Loucy (cell line): ENCODE data around the gene MACROD2.

Source experiments
- EZH2phosphoT487 ChIP-seq: fragments of 200-600 bp; IDR thresholded peaks from 2 replicates; pipeline ENCODE4 v1.6.1; 2018; ENCODE audit warnings: antibody characterized with exemption, mild to moderate bottlenecking, moderate library complexity, borderline replicate concordance
- TF ChIP-seq, protein P1 (sequence below): fragments of 200-600 bp; sonication (generic); conservative IDR thresholded peaks from 2 replicates; pipeline ENCODE4 v1.5.1; 2014; ENCODE audit warnings: mild to moderate bottlenecking, antibody characterized with exemption, low read length

DNA sequence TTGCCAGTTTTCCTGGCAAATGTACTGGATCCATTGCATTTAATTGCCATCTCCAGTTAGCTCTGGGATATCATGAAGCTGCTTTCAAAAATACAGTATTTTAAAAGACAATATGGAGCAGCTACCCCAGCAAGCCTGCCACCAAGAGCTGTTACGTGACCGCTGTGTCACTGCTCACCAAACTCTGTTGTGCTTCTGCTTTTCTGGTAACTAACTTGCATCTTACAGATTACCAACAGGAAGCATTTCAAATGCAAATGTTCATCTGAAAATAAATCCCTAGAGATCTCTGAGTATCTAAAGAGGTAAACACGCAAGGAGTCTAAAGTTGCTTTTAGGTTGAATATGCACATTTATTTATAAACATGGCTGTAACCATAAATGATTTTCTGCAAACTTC, 1569.7 kb downstream of the MACROD2 start:
- TF ChIP-seq, protein P1, sequence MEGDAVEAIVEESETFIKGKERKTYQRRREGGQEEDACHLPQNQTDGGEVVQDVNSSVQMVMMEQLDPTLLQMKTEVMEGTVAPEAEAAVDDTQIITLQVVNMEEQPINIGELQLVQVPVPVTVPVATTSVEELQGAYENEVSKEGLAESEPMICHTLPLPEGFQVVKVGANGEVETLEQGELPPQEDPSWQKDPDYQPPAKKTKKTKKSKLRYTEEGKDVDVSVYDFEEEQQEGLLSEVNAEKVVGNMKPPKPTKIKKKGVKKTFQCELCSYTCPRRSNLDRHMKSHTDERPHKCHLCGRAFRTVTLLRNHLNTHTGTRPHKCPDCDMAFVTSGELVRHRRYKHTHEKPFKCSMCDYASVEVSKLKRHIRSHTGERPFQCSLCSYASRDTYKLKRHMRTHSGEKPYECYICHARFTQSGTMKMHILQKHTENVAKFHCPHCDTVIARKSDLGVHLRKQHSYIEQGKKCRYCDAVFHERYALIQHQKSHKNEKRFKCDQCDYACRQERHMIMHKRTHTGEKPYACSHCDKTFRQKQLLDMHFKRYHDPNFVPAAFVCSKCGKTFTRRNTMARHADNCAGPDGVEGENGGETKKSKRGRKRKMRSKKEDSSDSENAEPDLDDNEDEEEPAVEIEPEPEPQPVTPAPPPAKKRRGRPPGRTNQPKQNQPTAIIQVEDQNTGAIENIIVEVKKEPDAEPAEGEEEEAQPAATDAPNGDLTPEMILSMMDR, result no peak
- TF ChIP-seq EZH2phosphoT487, result no peak
